Stimulated activated CD8-positive, alpha-beta memory T cell treated with anti-CD3 and anti-CD28 coated beads, Interleukin-7, amount 100 ng/mL, for 4 hours (primary cell): ENCODE results near the gene SYNPO2.
A peak's percentile ranks its signal among the peaks of the same experiment; 100 is the strongest.
"Not testable (repeated sequence)": the region's sequence is repeated elsewhere in the genome, so short reads cannot be mapped to it uniquely, and the experiment has no call there.

Experiments used
- DNase-seq, 2 donors: peaks; one replicate each; pipeline ENCODE4 v3.0.0-alpha.2; 2020; ENCODE audit warnings: low read depth in 2 of 2

SYNPO2 gene

GRCh38 chr4:118975449-118976192 is 87.0 kb downstream of the SYNPO2 start:
- no peak for DNase-seq

GRCh38 chr4:118976193-118976560 is 87.5 kb downstream of the SYNPO2 start:
- not testable (repeated sequence) for DNase-seq

GRCh38 chr4:118977100-118977499 is 88.4 kb downstream of the SYNPO2 start:
- not testable (repeated sequence) for DNase-seq

- DNase-seq = no peak
These were observed 91.1 kb downstream of the SYNPO2 start for GRCh38 chr4:118979712-118980111.

- no peak for DNase-seq
These were observed 92.7 kb downstream of the SYNPO2 start for GRCh38 chr4:118981171-118981838.

GRCh38 chr4:118981839-118982381 is 93.3 kb downstream of the SYNPO2 start:
- DNase-seq = peak; percentile 1 to 13

GRCh38 chr4:118983293-118983692 is 94.6 kb downstream of the SYNPO2 start:
- no peak for DNase-seq

- no peak for DNase-seq
These were observed 95.2 kb downstream of the SYNPO2 start for GRCh38 chr4:118983831-118984230.

- no peak for DNase-seq
These were observed 96.7 kb downstream of the SYNPO2 start for GRCh38 chr4:118985170-118986000.

GRCh38 chr4:118987959-118988634 is 99.4 kb downstream of the SYNPO2 start:
- no peak for DNase-seq

- no peak for DNase-seq
These were observed 100.0 kb downstream of the SYNPO2 start for GRCh38 chr4:118988635-118988972.

- DNase-seq = no peak
These were observed 100.7 kb downstream of the SYNPO2 start for GRCh38 chr4:118989098-118990080.

GRCh38 chr4:118991686-118992085 is 103.0 kb downstream of the SYNPO2 start:
- no peak for DNase-seq

- DNase-seq = no peak
These were observed 103.5 kb downstream of the SYNPO2 start for GRCh38 chr4:118992149-118992548.

GRCh38 chr4:118993333-118993732 is 104.7 kb downstream of the SYNPO2 start:
- DNase-seq = no peak

GRCh38 chr4:118994030-118994429 is 105.4 kb downstream of the SYNPO2 start:
- no peak for DNase-seq

GRCh38 chr4:118995693-118996391 is 107.2 kb downstream of the SYNPO2 start:
- no peak for DNase-seq

- DNase-seq = no peak
These were observed 108.9 kb downstream of the SYNPO2 start for GRCh38 chr4:118997601-118998000.

- DNase-seq = no peak
These were observed 111.3 kb downstream of the SYNPO2 start for GRCh38 chr4:118999919-119000318.

GRCh38 chr4:119000400-119000799 is 111.7 kb downstream of the SYNPO2 start:
- no peak for DNase-seq
